ENCODE results near the gene RNF123.

GRCh38 chr3:49769926-49770325, 80.6 kb downstream of the RNF123 start:
- TF ChIP-seq CTCF (IDR thresholded peaks at IDR 0.05): no peak
- no peak for TF ChIP-seq POLR2A (IDR thresholded peaks at IDR 0.05; ENCODE audit: low read depth)
- no peak for TF ChIP-seq POLR2AphosphoS5 (IDR thresholded peaks at IDR 0.05)

Measured in esophagus muscularis mucosa (tissue), 3 donors.